Psoas muscle (tissue), 8 donors: ENCODE data around the gene SMARCD3. TPM values are rescaled to one million over a fixed set of nuclear protein-coding genes. Genes with fewer than 3 reads are reported as not detected.

Source experiments
- ATAC-seq, 4 donors: fragments of 200-7000 bp; cut with Tn5 transposase; one replicate each; pipeline ENCODE4 v1.9.1; 2020; ENCODE audit warnings: moderate library complexity in 3 of 4, mild to moderate bottlenecking in 2 of 4
- DNase-seq, 2 donors: peaks; one replicate each; pipeline ENCODE4 v3.0.0-alpha.2; 2020
- H3K27ac ChIP-seq: fragments of 200-600 bp; one replicate; pipeline ENCODE4 v1.8.0; 2022
- H3K27me3 ChIP-seq, 3 donors: fragments of 200-600 bp in 1 of 3; one replicate each; pipeline versions ENCODE4 v1.6.1 to v1.8.0; 2013 to 2022; ENCODE audit warnings: low read length in 2 of 3, mild to moderate bottlenecking in 2 of 3, moderate library complexity in 1 of 3; ENCODE audit not compliant: insufficient read depth in 3 of 3
- H3K36me3 ChIP-seq, 2 donors: fragments of 200-600 bp in 1 of 2; one replicate each; pipeline versions ENCODE4 v1.6.1 to v1.8.0; 2013 to 2022; ENCODE audit warnings: low read depth in 1 of 2, mild to moderate bottlenecking in 1 of 2, moderate library complexity in 1 of 2; ENCODE audit not compliant: insufficient read depth in 1 of 2
- H3K4me1 ChIP-seq: fragments of 200-600 bp; one replicate; pipeline ENCODE4 v1.8.0; 2022
- H3K4me3 ChIP-seq: fragments of 200-600 bp; one replicate; pipeline ENCODE4 v1.8.0; 2022; ENCODE audit warnings: mild to moderate bottlenecking
- H3K9me3 ChIP-seq: fragments of 200-600 bp; one replicate; pipeline ENCODE4 v1.8.0; 2022
- WGBS, 3 donors: extraction: QIAGEN DNeasy Blood & Tissue Kit; methylation state at CpG; one replicate each; pipeline versions ENCODE4 v1.1.6 to v1.1.7; 2013; 5-methylcytosine and 5-hydroxymethylcytosine counted together
- intact Hi-C, 2 donors: fragments of 100-400 bp; cut with DNase I; formaldehyde crosslinking; loops; one replicate each; pipeline versions ENCODE4 v1.11.0 to v1.14.2; 2022
- polyA plus RNA-seq, 3 donors: library from polyadenylated mRNA; stranded (reverse); fragments of 200-250 nt; gene quantifications; one replicate each; pipeline ENCODE4 v1.2.3, GENCODE V29; 2013
- total RNA-seq, 4 donors: library from RNA; stranded (reverse); fragmentation: NEBNext Ultra II Directional in 2 of 4; extraction: Animal tissue kit (Norgen Biotek cat#: 25700) in 2 of 4; gene quantifications; one replicate each; pipeline versions ENCODE4 v1.2.1 to v1.2.4, GENCODE V29; 2021 to 2023
- TF ChIP-seq, protein P1 (sequence below): fragments of 200-600 bp; IDR thresholded peaks from one replicate; pipeline ENCODE4 v1.8.0; 2022; ENCODE audit warnings: antibody characterized with exemption
- donor health status: healthy with polysubstance abuse.
- donor health status: DM: no; HTN: no; CAD: no; lungs with moderate emphysema.
- donor health status: Bipolar disorder and iron deficiency.
- donor health status: healthy.
- donor health status: DM: yes; HTN: yes; CAD: no.
- donor health status: DM: no; HTN: no; CAD: no.
- donor health status: DM: no; HTN: no; CAD: no.
- donor health status: DM: yes; HTN: yes; CAD: no.

SMARCD3 gene
- total and polyA plus RNA-seq, 7 donors, result 38.3 to 138 (median 92.5) TPM

DNA sequence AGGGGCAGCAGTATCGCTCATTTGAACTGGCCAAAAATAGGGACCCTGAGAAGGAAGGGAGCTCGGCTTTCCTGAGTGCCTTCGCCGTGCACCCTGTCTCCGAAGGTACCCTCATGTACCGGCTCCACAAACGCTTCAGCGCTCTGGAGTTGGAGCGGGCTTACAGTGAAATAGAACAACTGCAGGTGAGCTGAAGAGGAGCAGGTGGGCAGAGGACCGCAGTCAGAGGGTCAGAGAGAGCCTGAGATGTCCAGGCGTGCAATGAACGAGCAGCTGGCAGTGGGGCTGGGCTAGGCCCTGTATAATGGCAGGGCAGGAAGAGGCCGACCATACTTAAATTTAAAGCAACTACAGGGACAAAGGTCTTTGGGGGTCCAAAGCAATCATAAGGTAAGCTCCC lies 12.1 kb downstream of the SMARCD3 start:
- ATAC-seq, result no peak
- no peaks in the 10 kb centered on the region for H3K9me3 ChIP-seq
- peaks cover 37% of the 10 kb centered on the region for H3K4me1 ChIP-seq
- DNase-seq, result no peak
- intact Hi-C loops, result no loop called here
- H3K27me3 ChIP-seq, result no peaks in the 10 kb centered on the region
- TF ChIP-seq, protein P1, sequence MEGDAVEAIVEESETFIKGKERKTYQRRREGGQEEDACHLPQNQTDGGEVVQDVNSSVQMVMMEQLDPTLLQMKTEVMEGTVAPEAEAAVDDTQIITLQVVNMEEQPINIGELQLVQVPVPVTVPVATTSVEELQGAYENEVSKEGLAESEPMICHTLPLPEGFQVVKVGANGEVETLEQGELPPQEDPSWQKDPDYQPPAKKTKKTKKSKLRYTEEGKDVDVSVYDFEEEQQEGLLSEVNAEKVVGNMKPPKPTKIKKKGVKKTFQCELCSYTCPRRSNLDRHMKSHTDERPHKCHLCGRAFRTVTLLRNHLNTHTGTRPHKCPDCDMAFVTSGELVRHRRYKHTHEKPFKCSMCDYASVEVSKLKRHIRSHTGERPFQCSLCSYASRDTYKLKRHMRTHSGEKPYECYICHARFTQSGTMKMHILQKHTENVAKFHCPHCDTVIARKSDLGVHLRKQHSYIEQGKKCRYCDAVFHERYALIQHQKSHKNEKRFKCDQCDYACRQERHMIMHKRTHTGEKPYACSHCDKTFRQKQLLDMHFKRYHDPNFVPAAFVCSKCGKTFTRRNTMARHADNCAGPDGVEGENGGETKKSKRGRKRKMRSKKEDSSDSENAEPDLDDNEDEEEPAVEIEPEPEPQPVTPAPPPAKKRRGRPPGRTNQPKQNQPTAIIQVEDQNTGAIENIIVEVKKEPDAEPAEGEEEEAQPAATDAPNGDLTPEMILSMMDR, result no peak
- H3K27ac ChIP-seq, result peak overlapping the region; percentile 78
- no peak overlapping the region for H3K4me3 ChIP-seq
- WGBS, 3 donors, result 79 to 84% (median 82%) methylated on average over 13 of the region's 13 CpGs
- peaks cover 7 to 68% of the 10 kb centered on the region in 2 donors for H3K36me3 ChIP-seq

DNA sequence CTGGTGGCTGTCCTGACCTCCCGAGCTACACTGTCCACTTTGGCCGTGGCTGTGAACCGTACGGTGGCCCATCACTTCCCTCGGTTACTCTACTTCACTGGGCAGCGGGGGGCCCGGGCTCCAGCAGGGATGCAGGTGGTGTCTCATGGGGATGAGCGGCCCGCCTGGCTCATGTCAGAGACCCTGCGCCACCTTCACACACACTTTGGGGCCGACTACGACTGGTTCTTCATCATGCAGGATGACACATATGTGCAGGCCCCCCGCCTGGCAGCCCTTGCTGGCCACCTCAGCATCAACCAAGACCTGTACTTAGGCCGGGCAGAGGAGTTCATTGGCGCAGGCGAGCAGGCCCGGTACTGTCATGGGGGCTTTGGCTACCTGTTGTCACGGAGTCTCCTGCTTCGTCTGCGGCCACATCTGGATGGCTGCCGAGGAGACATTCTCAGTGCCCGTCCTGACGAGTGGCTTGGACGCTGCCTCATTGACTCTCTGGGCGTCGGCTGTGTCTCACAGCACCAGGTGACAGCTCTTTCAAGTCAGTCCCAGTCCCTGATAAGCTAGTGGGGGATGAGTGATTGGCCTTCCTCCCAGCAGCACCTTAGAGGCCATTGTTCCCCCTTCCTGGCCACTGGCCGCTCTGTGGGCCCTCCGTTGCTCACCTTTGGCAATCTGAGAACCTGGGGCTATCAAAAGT lies 13.3 kb downstream of the SMARCD3 start:
- TF ChIP-seq, protein P1, result no peak
- intact Hi-C loops, result no loop called here
- H3K27me3 ChIP-seq, result no peaks in the 10 kb centered on the region
- H3K27ac ChIP-seq, result no peak overlapping the region
- H3K9me3 ChIP-seq, result no peaks in the 10 kb centered on the region
- peaks cover 7 to 57% of the 10 kb centered on the region in 2 donors for H3K36me3 ChIP-seq
- ATAC-seq (no peak), DNase-seq (no peak)
- peaks cover 33% of the 10 kb centered on the region for H3K4me1 ChIP-seq
- WGBS, 3 donors, result 80 to 91% (median 87%) methylated on average over 28 of the region's 28 CpGs
- no peak overlapping the region for H3K4me3 ChIP-seq

DNA sequence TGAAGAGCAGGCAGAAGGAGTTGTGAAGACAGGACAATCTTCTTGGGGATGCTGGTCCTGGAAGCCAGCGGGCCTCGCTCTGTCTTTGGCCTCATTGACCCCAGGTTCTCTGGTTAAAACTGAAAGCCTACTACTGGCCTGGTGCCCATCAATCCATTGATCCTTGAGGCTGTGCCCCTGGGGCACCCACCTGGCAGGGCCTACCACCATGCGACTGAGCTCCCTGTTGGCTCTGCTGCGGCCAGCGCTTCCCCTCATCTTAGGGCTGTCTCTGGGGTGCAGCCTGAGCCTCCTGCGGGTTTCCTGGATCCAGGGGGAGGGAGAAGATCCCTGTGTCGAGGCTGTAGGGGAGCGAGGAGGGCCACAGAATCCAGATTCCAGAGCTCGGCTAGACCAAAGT lies 14.7 kb downstream of the SMARCD3 start:
- ATAC-seq, result no peak
- intact Hi-C loops, result no loop called here
- DNase-seq, result no peak
- Histone ChIP-seq H3K27ac (peak overlapping the region; percentile 88), H3K4me1 (peaks cover 33% of the 10 kb centered on the region), H3K4me3 (peak overlapping the region; percentile 92), H3K9me3 (no peaks in the 10 kb centered on the region), H3K36me3 (peaks cover 7 to 42% of the 10 kb centered on the region in 2 donors), H3K27me3 (no peaks in the 10 kb centered on the region)
- TF ChIP-seq, protein P1, result no peak
- 69 to 80% (median 80%) methylated on average over 9 of the region's 9 CpGs for WGBS, 3 donors

DNA sequence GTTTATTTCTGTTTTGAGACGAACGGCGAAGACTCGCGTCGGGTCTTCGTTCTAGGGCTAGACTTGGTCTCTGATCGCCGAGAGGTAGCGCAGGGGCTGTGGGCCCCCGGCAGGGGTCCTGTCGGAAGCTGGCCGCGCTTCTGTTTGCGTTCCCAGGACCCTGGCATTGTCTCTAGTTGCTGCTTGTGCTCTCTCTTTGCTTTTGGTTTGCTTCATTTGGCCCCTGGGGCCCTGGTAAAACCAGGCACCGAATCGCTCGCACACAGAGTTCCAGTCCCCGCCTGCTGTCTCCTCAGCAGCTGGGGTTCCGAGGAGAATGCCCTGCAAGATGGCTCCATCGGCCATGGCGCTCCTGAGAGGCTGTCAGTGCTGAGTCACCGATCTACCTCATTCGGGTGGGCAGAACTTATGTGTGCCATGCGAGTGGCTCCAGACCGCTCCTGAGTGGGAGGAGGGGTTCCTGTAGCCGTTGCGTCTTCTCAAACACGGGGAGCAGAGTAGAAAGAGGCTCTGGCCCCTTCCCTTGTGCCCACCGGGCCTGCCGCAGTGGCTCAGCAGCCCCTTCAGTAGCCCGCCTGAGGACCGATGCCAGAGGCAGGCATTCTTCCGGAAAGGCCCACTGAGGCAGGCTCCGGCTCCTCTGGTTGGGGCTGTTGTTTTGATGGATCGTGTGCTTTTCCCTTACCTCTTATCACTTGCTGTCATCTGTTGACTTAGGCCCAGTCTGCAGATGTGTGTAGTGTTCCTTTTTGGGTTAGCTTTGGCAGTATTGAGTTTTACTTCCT lies 15.4 kb downstream of the SMARCD3 start:
- peak; percentile 46 to 58 (median 54) for ATAC-seq
- peak overlapping the region; percentile 88 for H3K27ac ChIP-seq
- peaks cover 7 to 35% of the 10 kb centered on the region in 2 donors for H3K36me3 ChIP-seq
- H3K9me3 ChIP-seq, result no peaks in the 10 kb centered on the region
- H3K27me3 ChIP-seq, result no peaks in the 10 kb centered on the region
- H3K4me1 ChIP-seq, result peaks cover 30% of the 10 kb centered on the region
- TF ChIP-seq, protein P1, result no peak
- peak overlapping the region; percentile 92 for H3K4me3 ChIP-seq
- intact Hi-C loops, result no loop called here
- peak; percentile 59 to 65 for DNase-seq
- 11 to 13% (median 12%) methylated on average over 36 of the region's 36 CpGs for WGBS, 3 donors
